Thyroid gland (tissue), 4 donors: ENCODE data around the gene ASPM. TPM values are rescaled to one million over a fixed set of nuclear protein-coding genes. Genes with fewer than 3 reads are reported as not detected.

Experiments used
- DNase-seq, 2 donors: peaks; one replicate each; pipeline ENCODE4 v3.0.0-alpha.2; 2019
- H3K27ac ChIP-seq, 3 donors: fragments of 200-600 bp; sonication (generic); 1 replicate in 2 of 3; 2 replicates in 1 of 3; pipeline ENCODE4 v1.5.1; 2016 to 2019; ENCODE audit warnings: mild to moderate bottlenecking in 1 of 3, moderate library complexity in 1 of 3
- H3K27me3 ChIP-seq: fragments of 200-600 bp; sonication (generic); one replicate; pipeline ENCODE4 v1.5.1; 2019
- H3K36me3 ChIP-seq, 2 donors: fragments of 200-600 bp; sonication (generic); one replicate each; pipeline ENCODE4 v1.5.1; 2016 to 2019
- H3K4me1 ChIP-seq, 2 donors: fragments of 200-600 bp; sonication (generic); one replicate each; pipeline ENCODE4 v1.5.1; 2017 to 2019
- H3K4me3 ChIP-seq, 3 donors: fragments of 200-600 bp; sonication (generic); replicated peaks in 1 of 3; 1 replicate in 2 of 3; 2 replicates in 1 of 3; pipeline ENCODE4 v1.5.1; 2016; ENCODE audit warnings: mild to moderate bottlenecking in 1 of 3
- H3K9me3 ChIP-seq: fragments of 200-600 bp; sonication (generic); one replicate; pipeline ENCODE4 v1.5.1; 2017
- CTCF ChIP-seq, 6 experiments: fragments of 200-600 bp in 3 of 6; fragments of 450-650 bp in 3 of 6; sonication (generic) in 3 of 6; IDR thresholded peaks; one replicate each; pipeline ENCODE4 v1.5.1; 2016 to 2019; ENCODE audit warnings: antibody characterized with exemption in 6 of 6, mild to moderate bottlenecking in 2 of 6, inconsistent platforms in 1 of 6, moderate library complexity in 1 of 6
- POLR2A ChIP-seq, 2 donors: fragments of 450-650 bp; IDR thresholded peaks; one replicate each; pipeline ENCODE4 v1.6.1; 2017; ENCODE audit warnings: antibody characterized with exemption in 2 of 2, mild to moderate bottlenecking in 2 of 2, moderate library complexity in 1 of 2
- WGBS, 2 donors: methylation state at CpG; one replicate each; pipeline ENCODE4 v1.1.5; 2017; 5-methylcytosine and 5-hydroxymethylcytosine counted together
- intact Hi-C: fragments of 100-400 bp; cut with DNase I; formaldehyde crosslinking; loops from one replicate; pipeline ENCODE4 v1.15.1; 2023
- total RNA-seq, 4 donors: library from RNA; depleted of rRNA; stranded (reverse); fragments of >200 nt; gene quantifications; one replicate each; pipeline ENCODE4 v1.2.3, GENCODE V29; 2016

The ASPM gene
- total RNA-seq, 4 donors from 2014 or later: 0.15 to 1.2 (median 0.38) TPM

- Histone ChIP-seq H3K36me3 (peaks cover 0 to 19% of the 10 kb centered on the region in 2 donors), H3K27me3 (no peaks in the 10 kb centered on the region), H3K4me3 (no peak overlapping the region), H3K9me3 (no peaks in the 10 kb centered on the region), H3K27ac (no peak overlapping the region), H3K4me1 (no peaks in the 10 kb centered on the region)
- intact Hi-C loops: no loop called here
- DNase-seq: no peak
- TF ChIP-seq CTCF (IDR thresholded peaks at IDR 0.05): no peak
- no peak for TF ChIP-seq POLR2A (IDR thresholded peaks at IDR 0.05)
- WGBS, 2 donors: 59 to 82% methylated on average over 2 of the region's 2 CpGs
Observed at GRCh38 chr1:197171531-197171930, 25.1 kb upstream of the ASPM start.

GRCh38 chr1:197170538-197170937 is 24.1 kb upstream of the ASPM start:
- no peaks in the 10 kb centered on the region for H3K27me3 ChIP-seq
- H3K4me1 ChIP-seq: no peaks in the 10 kb centered on the region
- H3K27ac ChIP-seq: no peak overlapping the region
- peaks cover 0 to 16% of the 10 kb centered on the region in 2 donors for H3K36me3 ChIP-seq
- TF ChIP-seq CTCF (IDR thresholded peaks at IDR 0.05) (no peak), POLR2A (IDR thresholded peaks at IDR 0.05) (no peak)
- no peak for DNase-seq
- H3K4me3 ChIP-seq: no peak overlapping the region
- intact Hi-C loops: no loop called here
- no peaks in the 10 kb centered on the region for H3K9me3 ChIP-seq

- H3K4me3 ChIP-seq: no peak overlapping the region
- H3K27me3 ChIP-seq: no peaks in the 10 kb centered on the region
- no peak for DNase-seq
- intact Hi-C loops: no loop called here
- TF ChIP-seq CTCF (IDR thresholded peaks at IDR 0.05): no peak
- peaks cover 0 to 8% of the 10 kb centered on the region in 2 donors for H3K36me3 ChIP-seq
- WGBS, 2 donors: 95 to 96% methylated on average over 7 of the region's 7 CpGs
- H3K27ac ChIP-seq: no peak overlapping the region
- no peaks in the 10 kb centered on the region for H3K9me3 ChIP-seq
- H3K4me1 ChIP-seq: no peaks in the 10 kb centered on the region
Observed at GRCh38 chr1:197159461-197159860, 13.0 kb upstream of the ASPM start.

GRCh38 chr1:197156692-197157091 is 10.2 kb upstream of the ASPM start:
- DNase-seq: no peak

GRCh38 chr1:197152662-197153061 is 6.2 kb upstream of the ASPM start:
- DNase-seq: no peak
- 87 to 91% methylated on average over 4 of the region's 4 CpGs for WGBS, 2 donors
- Histone ChIP-seq H3K4me3 (no peak overlapping the region), H3K9me3 (no peaks in the 10 kb centered on the region), H3K27me3 (no peaks in the 10 kb centered on the region), H3K4me1 (no peaks in the 10 kb centered on the region), H3K36me3 (no peaks in the 10 kb centered on the region), H3K27ac (no peak overlapping the region)
- intact Hi-C loops: no loop called here
- TF ChIP-seq POLR2A (IDR thresholded peaks at IDR 0.05) (no peak), CTCF (IDR thresholded peaks at IDR 0.05) (no peak)

More at GRCh38 chr1:197156692-197157091, 10.2 kb upstream of the ASPM start:
- Histone ChIP-seq H3K27me3 (no peaks in the 10 kb centered on the region), H3K36me3 (peaks cover 0 to 8% of the 10 kb centered on the region in 2 donors), H3K27ac (no peak overlapping the region), H3K9me3 (no peaks in the 10 kb centered on the region), H3K4me3 (no peak overlapping the region), H3K4me1 (no peaks in the 10 kb centered on the region)
- intact Hi-C loops: no loop called here
- WGBS, 2 donors: 86 to 95% methylated on average over 1 of the region's 1 CpG
- TF ChIP-seq CTCF (IDR thresholded peaks at IDR 0.05): no peak
- TF ChIP-seq POLR2A (IDR thresholded peaks at IDR 0.05): no peak
